GM12873 (cell line): Measurements from ENCODE around the gene STAG1.

Experiments
- CTCF ChIP-seq: IDR thresholded peaks from 2 replicates; pipeline ENCODE4 v1.5.1; 2012; ENCODE audit warnings: low read depth, mild to moderate bottlenecking, moderate library complexity, low read length, control low read depth; ENCODE audit not compliant: insufficient read depth; ENCODE audit errors: missing control alignments

Gene STAG1

GRCh38 chr3:136620436-136620835 is 131.7 kb downstream of the STAG1 start:
- TF ChIP-seq CTCF: no peak

- no peak for TF ChIP-seq CTCF
These were observed 135.0 kb downstream of the STAG1 start for GRCh38 chr3:136617198-136617597.

- TF ChIP-seq CTCF: no peak
These were observed 139.7 kb downstream of the STAG1 start for GRCh38 chr3:136612512-136612911.

GRCh38 chr3:136606990-136607389 is 145.2 kb downstream of the STAG1 start:
- TF ChIP-seq CTCF: no peak

- no peak for TF ChIP-seq CTCF
These were observed 147.2 kb downstream of the STAG1 start for GRCh38 chr3:136604961-136605360.

- no peak for TF ChIP-seq CTCF
These were observed 149.4 kb downstream of the STAG1 start for GRCh38 chr3:136602818-136603217.

GRCh38 chr3:136595913-136596697 is 156.1 kb downstream of the STAG1 start:
- TF ChIP-seq CTCF: no peak
